C1 segment of cervical spinal cord (tissue), 14 donors: ENCODE results near the gene LINGO4.

Experiments used
- DNase-seq, 14 donors: peaks; one replicate each; lab custom pipeline; 2025; lab: John Stamatoyannopoulos, UW

The LINGO4 gene

GRCh38 chr1:151833172-151833900, 28.1 kb upstream of the LINGO4 start:
- DNase-seq = peak in 1 of 14 donors; percentile 26

DNA sequence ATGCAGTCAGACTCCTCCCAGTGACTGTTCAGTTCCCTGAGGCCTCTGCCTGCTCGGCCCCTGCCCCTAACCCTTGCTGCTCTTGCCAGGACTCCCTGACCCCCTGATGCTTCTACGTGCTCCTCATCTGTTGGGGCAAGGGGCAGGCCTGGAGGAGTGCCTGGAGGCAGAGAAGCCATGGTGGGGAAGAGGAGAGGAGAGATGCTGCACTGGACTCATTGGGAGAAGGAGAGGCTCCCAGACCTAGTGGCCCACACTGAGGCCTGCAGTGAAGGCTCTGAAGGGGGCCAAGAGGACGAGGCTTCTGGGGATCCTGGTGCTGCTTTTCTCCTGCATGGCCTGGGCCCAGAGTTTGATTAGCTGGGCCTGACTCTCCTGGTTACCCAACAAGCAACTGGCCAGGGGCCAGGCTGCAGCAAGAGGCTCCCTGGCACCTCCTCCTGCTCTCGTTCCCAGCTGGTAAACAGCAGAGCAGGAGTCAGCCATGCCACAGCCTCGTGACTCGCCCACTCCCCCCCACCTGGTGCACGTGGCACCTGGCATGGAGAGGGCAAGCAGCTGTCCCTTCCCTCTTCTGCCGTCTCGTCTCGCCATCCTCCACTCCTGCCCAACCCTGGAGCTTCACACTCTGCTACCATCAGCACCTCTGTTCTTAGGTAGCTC, 27.2 kb upstream of the LINGO4 start:
- peak in 9 of 14 donors; percentile 7 to 88 (median 37) for DNase-seq

- peak in 1 of 14 donors; percentile 83 for DNase-seq
Measured at GRCh38 chr1:151831605-151832004, 26.4 kb upstream of the LINGO4 start, which contains the start of gene RORC. RORC (minus strand) TSS chr1:151831802; CDS start chr1:151831764, 38 bp downstream.

- DNase-seq = no peak
Measured at GRCh38 chr1:151831256-151831591, 26.0 kb upstream of the LINGO4 start.

GRCh38 chr1:151830055-151830454, 24.8 kb upstream of the LINGO4 start:
- no peak for DNase-seq

DNA sequence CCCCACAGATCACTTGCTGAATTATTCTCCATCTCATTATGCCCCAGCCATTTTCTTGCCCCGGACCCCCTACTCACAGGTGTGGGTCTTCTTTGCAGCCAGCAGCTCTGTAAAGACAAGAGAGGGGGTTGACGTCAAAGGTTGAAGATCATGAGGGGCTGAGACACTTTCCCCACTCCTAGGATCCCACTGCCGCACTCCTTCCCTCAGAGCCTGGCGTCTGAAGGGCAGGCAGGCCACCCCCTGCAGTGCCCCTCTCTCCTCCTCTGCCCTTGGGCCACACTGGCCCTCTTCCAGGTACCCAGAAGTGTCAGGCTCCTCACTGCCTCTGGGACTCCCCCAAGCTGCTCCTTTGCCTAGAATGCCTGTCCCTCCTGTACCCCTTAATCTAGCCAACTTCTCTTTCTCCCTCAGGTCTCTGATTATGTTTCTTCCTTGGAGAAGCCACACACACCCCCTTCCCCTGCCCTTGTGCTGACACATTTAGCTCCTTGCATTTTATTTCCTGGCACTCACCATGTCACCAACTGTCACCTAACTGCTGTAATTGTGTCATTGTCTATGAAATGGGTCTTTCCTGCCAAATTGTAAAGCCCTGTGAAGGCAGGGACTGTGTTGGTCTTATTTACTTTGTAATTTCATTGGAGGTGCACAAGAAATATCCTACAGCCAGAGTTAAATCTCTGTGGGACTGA, 24.3 kb upstream of the LINGO4 start:
- DNase-seq = peak in 1 of 14 donors; percentile 52

DNA sequence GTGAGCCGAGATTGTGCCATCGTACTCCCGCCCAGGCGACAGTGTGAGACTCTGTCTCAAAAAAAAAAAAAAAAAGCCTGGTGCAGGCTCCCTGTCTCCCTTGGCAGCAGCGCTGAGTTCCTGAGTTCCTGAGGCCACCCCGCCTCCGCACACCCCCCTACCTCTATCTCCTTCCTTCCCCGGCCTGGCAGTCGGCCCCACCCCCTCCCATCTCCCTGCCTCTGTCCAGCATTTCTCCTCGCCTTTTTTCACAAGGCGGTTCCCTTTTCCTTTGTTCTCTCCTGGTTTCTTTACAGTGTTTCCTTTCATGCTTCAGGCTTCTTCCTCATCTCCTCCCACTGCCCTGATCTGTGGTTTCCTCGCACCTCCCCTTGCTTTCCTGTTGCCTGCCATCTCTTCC, 23.7 kb upstream of the LINGO4 start:
- peak in 2 of 14 donors; percentile 4 to 66 for DNase-seq

DNA sequence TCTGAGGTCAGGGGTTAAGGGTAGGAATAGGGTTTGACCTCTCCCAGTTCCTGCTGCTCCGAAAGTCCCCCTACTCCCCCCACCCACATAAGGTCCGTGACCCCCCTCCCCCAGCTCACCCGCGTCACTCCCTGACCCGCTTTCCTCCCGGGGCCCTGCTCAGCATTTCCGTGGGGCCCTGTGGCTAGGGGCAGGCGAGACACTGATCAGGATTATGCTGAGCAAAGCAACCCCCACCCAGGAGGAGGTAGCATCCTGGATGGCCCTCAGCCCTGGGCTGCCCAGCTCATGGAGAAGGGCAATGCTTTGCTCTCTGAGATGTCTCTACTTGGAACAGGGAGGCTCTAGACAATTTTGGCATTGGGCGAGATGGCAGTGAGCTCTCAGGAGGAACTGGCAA, 22.6 kb upstream of the LINGO4 start:
- no peak for DNase-seq

GRCh38 chr1:151825751-151826660, 20.8 kb upstream of the LINGO4 start:
- peak in 1 of 14 donors; percentile 28 for DNase-seq

DNA sequence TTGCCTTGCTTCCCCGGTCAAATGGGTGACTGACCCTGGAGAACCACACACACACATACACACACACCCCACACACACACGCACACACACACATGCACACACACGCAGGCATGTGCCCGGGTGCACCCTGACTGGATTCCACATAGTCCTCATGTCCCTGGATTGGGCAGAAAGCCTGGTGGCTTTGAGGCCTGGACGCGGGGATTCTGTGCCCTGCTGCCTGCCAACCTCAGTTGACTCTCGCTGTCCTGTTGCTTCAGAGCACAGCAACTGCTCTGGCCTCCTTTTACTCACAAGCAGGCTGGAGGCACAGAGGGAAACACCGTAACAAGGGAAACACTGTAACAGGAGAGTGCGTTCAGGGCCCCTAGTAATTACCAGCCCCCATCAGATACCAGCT, 20.0 kb upstream of the LINGO4 start:
- DNase-seq = peak in 3 of 14 donors; percentile 21 to 60 (median 34)

- DNase-seq = no peak
Measured at GRCh38 chr1:151823175-151823574, 18.0 kb upstream of the LINGO4 start.

DNA sequence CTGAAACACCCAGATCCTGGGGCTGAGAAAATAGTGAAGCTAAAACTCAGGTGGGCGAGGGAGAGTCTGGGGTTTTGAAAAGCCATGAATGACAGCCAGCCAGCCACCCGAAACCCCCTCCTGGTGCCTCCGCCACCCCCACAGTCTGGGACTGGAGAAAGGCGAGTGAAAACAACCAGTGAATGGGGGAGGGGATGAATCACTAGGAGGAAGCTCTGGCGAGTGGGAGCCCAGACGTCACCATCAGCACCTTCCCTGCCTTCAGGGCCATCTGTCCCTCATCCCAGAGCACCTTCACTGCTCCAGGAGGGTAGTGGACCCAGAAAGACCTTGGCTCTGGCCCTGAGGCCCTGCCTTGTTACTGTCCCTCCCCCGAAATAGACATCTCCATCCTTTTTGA, 17.2 kb upstream of the LINGO4 start:
- DNase-seq = peak in 1 of 14 donors; percentile 66

DNA sequence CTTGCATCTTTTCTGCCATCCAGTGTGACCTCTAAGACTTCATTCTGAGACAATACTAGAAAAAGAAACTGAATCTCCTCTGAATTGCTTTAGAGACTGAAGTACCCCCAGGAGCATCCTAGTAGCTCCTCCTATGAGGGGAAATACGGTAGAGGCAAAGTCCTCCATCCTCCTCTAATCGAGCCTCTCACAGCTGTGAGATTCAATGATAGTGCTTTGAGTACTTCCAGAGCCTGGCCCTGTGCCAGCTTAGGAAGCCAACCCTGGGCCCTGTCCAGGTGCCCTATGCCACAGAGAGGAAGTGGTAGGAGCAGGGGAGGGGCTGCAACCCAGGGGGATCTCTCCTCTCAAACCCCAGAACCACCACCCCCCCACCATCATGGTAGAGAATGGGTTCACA, 15.7 kb upstream of the LINGO4 start:
- no peak for DNase-seq

- DNase-seq = peak in 1 of 14 donors; percentile 14
Measured at GRCh38 chr1:151819976-151820623, 14.9 kb upstream of the LINGO4 start.

DNA sequence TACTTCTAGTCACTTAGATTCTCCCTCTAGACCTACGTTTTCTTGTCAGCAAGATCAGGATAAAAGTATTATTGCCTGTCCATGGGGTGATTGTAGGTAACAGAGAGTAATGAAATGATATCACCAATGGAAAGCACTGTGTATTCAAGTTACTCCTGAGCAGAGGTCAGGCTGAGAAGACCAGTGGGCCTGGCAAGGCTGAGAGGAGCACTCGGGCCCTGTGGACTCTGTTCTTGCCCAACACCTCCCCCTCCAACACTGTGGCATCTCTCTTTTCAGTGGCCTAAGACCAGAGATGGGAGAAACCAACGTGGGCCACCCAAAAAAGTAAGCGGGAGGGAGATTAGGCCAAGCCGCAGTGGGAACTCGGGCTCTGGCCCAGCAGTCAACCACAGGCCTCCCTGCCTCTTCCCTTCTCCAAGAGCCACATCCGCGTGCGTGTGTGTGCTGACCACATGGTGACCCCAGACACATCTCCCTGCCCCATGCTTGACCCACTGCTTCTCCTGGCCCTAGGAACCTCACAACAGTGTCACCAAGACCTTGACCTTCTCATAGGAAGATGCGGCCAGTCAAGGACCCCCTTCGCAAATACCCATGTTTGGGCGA, 14.1 kb upstream of the LINGO4 start:
- DNase-seq = no peak

- peak in 1 of 14 donors; percentile 28 for DNase-seq
Measured at GRCh38 chr1:151817353-151817730, 12.1 kb upstream of the LINGO4 start.

- peak in 1 of 14 donors; percentile 50 for DNase-seq
Measured at GRCh38 chr1:151816548-151817352, 11.5 kb upstream of the LINGO4 start.

DNA sequence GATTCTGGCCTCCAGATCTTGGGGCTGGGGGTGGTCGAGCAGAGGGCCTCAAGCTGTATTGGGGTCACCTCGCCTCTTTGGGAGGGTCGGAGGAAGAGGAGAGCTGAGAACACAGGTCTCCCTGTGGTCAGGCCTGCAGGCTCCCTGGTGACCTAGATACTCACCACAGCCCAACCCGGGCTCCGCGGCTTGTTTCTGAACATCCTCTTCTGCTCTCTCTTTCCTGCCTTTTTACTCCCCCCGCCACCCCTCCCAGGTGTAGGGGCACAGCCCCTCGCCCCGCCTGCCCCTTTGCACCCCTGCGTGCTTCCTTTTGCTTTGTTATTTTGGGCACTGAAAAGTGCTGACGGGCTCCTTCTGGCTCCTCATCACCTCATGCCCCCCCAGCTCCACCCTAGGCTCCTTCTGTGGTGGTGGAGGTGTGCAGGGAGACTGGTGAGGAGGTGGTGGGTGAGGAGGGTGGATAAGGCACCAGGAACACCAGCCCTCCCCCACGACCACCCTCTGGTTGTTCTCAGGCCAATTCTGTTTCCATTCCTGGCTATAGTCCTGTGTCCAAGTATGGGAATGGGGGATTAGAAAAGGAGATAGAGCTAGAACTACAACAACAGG, 10.6 kb upstream of the LINGO4 start:
- DNase-seq = peak in 1 of 14 donors; percentile 52

- no peak for DNase-seq
Measured at GRCh38 chr1:151814971-151815545, 9.8 kb upstream of the LINGO4 start.
